ENCODE results near the gene CBY2.

DNA sequence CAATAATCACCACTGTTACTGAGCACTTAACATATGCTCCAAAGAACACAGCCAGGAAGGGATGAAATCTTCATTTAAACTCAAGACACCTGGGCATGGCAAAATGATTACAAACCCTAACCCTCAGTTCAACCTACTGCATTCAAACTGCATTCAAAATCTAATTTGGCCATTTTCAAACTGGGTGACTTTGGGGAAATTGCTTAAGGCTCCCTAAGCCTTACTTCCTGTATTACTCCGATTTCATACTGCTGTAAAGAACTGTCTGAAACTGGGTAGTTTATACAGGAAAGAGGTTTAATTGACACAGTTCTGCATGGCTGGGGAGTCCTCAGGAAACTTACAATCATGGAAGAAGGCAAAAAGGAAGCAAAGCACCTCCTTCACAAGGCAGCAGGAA is 50.4 kb downstream of the CBY2 start:
- TF ChIP-seq, protein P1, sequence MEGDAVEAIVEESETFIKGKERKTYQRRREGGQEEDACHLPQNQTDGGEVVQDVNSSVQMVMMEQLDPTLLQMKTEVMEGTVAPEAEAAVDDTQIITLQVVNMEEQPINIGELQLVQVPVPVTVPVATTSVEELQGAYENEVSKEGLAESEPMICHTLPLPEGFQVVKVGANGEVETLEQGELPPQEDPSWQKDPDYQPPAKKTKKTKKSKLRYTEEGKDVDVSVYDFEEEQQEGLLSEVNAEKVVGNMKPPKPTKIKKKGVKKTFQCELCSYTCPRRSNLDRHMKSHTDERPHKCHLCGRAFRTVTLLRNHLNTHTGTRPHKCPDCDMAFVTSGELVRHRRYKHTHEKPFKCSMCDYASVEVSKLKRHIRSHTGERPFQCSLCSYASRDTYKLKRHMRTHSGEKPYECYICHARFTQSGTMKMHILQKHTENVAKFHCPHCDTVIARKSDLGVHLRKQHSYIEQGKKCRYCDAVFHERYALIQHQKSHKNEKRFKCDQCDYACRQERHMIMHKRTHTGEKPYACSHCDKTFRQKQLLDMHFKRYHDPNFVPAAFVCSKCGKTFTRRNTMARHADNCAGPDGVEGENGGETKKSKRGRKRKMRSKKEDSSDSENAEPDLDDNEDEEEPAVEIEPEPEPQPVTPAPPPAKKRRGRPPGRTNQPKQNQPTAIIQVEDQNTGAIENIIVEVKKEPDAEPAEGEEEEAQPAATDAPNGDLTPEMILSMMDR (IDR thresholded peaks at IDR 0.05 in 2 of 3, conservative IDR thresholded peaks at IDR 0.05 in 1 of 3; ENCODE audit: borderline replicate concordance in 1 of 3, insufficient read depth in 1 of 3, low read depth in 2 of 3, low read length in 2 of 3) = no peak
- TF ChIP-seq POLR2AphosphoS5 (IDR thresholded peaks at IDR 0.05; ENCODE audit: low read depth, low read length) = no peak
- no peak for TF ChIP-seq EZH2 (IDR thresholded peaks at IDR 0.05)
- TF ChIP-seq EGR1 (IDR thresholded peaks at IDR 0.05; ENCODE audit: low read depth) = no peak
- TF ChIP-seq ZFX (IDR thresholded peaks at IDR 0.05) = no peak
- TF ChIP-seq, protein P2, sequence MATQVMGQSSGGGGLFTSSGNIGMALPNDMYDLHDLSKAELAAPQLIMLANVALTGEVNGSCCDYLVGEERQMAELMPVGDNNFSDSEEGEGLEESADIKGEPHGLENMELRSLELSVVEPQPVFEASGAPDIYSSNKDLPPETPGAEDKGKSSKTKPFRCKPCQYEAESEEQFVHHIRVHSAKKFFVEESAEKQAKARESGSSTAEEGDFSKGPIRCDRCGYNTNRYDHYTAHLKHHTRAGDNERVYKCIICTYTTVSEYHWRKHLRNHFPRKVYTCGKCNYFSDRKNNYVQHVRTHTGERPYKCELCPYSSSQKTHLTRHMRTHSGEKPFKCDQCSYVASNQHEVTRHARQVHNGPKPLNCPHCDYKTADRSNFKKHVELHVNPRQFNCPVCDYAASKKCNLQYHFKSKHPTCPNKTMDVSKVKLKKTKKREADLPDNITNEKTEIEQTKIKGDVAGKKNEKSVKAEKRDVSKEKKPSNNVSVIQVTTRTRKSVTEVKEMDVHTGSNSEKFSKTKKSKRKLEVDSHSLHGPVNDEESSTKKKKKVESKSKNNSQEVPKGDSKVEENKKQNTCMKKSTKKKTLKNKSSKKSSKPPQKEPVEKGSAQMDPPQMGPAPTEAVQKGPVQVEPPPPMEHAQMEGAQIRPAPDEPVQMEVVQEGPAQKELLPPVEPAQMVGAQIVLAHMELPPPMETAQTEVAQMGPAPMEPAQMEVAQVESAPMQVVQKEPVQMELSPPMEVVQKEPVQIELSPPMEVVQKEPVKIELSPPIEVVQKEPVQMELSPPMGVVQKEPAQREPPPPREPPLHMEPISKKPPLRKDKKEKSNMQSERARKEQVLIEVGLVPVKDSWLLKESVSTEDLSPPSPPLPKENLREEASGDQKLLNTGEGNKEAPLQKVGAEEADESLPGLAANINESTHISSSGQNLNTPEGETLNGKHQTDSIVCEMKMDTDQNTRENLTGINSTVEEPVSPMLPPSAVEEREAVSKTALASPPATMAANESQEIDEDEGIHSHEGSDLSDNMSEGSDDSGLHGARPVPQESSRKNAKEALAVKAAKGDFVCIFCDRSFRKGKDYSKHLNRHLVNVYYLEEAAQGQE (IDR thresholded peaks at IDR 0.05; ENCODE audit: low read depth) = no peak
- no peak for TF ChIP-seq CBX3 (IDR thresholded peaks at IDR 0.05; ENCODE audit: low read depth)
- TF ChIP-seq RAD21 (IDR thresholded peaks at IDR 0.05; ENCODE audit: low read depth) = no peak
- TF ChIP-seq, protein P3, sequence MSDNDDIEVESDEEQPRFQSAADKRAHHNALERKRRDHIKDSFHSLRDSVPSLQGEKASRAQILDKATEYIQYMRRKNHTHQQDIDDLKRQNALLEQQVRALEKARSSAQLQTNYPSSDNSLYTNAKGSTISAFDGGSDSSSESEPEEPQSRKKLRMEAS (IDR thresholded peaks at IDR 0.05) = no peak
- no peak for TF ChIP-seq POLR2A (IDR thresholded peaks at IDR 0.05; ENCODE audit: borderline replicate concordance, extremely low read depth, insufficient read depth, insufficient read length)
- no peak for TF ChIP-seq SP1 (IDR thresholded peaks at IDR 0.05; ENCODE audit: low read depth)
- TF ChIP-seq YY1 (IDR thresholded peaks at IDR 0.05; ENCODE audit: extremely low read depth, insufficient replicate concordance, low read depth, low read length) = no peak
- no peak for TF ChIP-seq ZNF274 (IDR thresholded peaks at IDR 0.05; ENCODE audit: low read depth, low read length)

All from HCT116 (cell line).